H9 (cell line): ENCODE measurements around the gene ATP2A1. TPM values are rescaled to one million over a fixed set of nuclear protein-coding genes. Genes with fewer than 3 reads are reported as not detected.

ENCODE experiments used
- DNase-seq: peaks from one replicate; pipeline ENCODE4 v3.0.0-alpha.2; 2017
- H2AFZ ChIP-seq: one replicate; pipeline ENCODE4 v1.6.1; 2013; ENCODE audit warnings: mild to moderate bottlenecking, low read length, control low read depth, moderate library complexity
- H2AK5ac ChIP-seq: 2 replicates; pipeline ENCODE4 v1.6.1; 2013; ENCODE audit warnings: low read length, control low read depth, mixed read lengths; ENCODE audit not compliant: insufficient read length
- H2BK120ac ChIP-seq: one replicate; pipeline ENCODE4 v1.6.1; 2013; ENCODE audit warnings: low read depth, mild to moderate bottlenecking, low read length, control low read depth, inconsistent platforms; ENCODE audit not compliant: poor library complexity, severe bottlenecking
- H2BK12ac ChIP-seq: 2 replicates; pipeline ENCODE4 v1.6.1; 2013; ENCODE audit warnings: low read length, control low read depth, mixed read lengths, low read depth; ENCODE audit not compliant: insufficient read length
- H2BK15ac ChIP-seq: 2 replicates; pipeline ENCODE4 v1.6.1; 2013; ENCODE audit warnings: low read depth, low read length, control low read depth
- H2BK20ac ChIP-seq: one replicate; pipeline ENCODE4 v1.6.1; 2013; ENCODE audit warnings: low read depth, mild to moderate bottlenecking, low read length, control low read depth, inconsistent platforms; ENCODE audit not compliant: poor library complexity, severe bottlenecking
- H2BK5ac ChIP-seq: 2 replicates; pipeline ENCODE4 v1.6.1; 2013; ENCODE audit warnings: low read length, control low read depth, mixed read lengths; ENCODE audit not compliant: insufficient read length
- H3K14ac ChIP-seq: 2 replicates; pipeline ENCODE4 v1.6.1; 2013; ENCODE audit warnings: low read length, control low read depth; ENCODE audit not compliant: insufficient read depth
- H3K18ac ChIP-seq: 2 replicates; pipeline ENCODE4 v1.6.1; 2013; ENCODE audit warnings: low read depth, mild to moderate bottlenecking, mixed read lengths, low read length, control low read depth; ENCODE audit not compliant: insufficient read length
- H3K23ac ChIP-seq: 2 replicates; pipeline ENCODE4 v1.6.1; 2013; ENCODE audit warnings: low read length, control low read depth, mixed read lengths, low read depth; ENCODE audit not compliant: insufficient read length
- H3K23me2 ChIP-seq: 2 replicates; pipeline ENCODE4 v1.6.1; 2013; ENCODE audit warnings: low read depth, mild to moderate bottlenecking, mixed read lengths, low read length, control low read depth; ENCODE audit not compliant: insufficient read length, poor library complexity, severe bottlenecking
- H3K27ac ChIP-seq: 2 replicates; pipeline ENCODE4 v1.5.1; 2013; ENCODE audit warnings: low read length, control low read depth, mixed read lengths, low read depth; ENCODE audit not compliant: insufficient read length
- H3K27me3 ChIP-seq: 2 replicates; pipeline ENCODE4 v1.6.1; 2013; ENCODE audit warnings: low read length, control low read depth, inconsistent platforms; ENCODE audit not compliant: insufficient read depth
- H3K4ac ChIP-seq: 2 replicates; pipeline ENCODE4 v1.6.1; 2013; ENCODE audit warnings: low read depth, mild to moderate bottlenecking, control low read depth, inconsistent platforms, low read length, moderate library complexity
- H3K4me1 ChIP-seq: 2 replicates; pipeline ENCODE4 v1.6.1; 2013; ENCODE audit warnings: low read length, control low read depth, inconsistent platforms; ENCODE audit not compliant: insufficient read depth
- H3K4me2 ChIP-seq: 2 replicates; pipeline ENCODE4 v1.6.1; 2013; ENCODE audit warnings: low read length, control low read depth, mixed read lengths; ENCODE audit not compliant: insufficient read length, insufficient read depth
- H3K56ac ChIP-seq: 2 replicates; pipeline ENCODE4 v1.6.1; 2013; ENCODE audit warnings: low read depth, mild to moderate bottlenecking, mixed read lengths, low read length, control low read depth; ENCODE audit not compliant: insufficient read length
- H3K79me1 ChIP-seq: 2 replicates; pipeline ENCODE4 v1.6.1; 2013; ENCODE audit warnings: low read depth, mild to moderate bottlenecking, moderate library complexity, low read length, control low read depth, inconsistent platforms; ENCODE audit not compliant: insufficient read depth, poor library complexity, severe bottlenecking
- H3K79me2 ChIP-seq: 2 replicates; pipeline ENCODE4 v1.6.1; 2013; ENCODE audit warnings: low read length, control low read depth, inconsistent platforms; ENCODE audit not compliant: insufficient read depth
- H3K9ac ChIP-seq: 2 replicates; pipeline ENCODE4 v1.6.1; 2013; ENCODE audit warnings: low read length, control low read depth, mixed read lengths; ENCODE audit not compliant: insufficient read length; ENCODE audit errors: extremely low read depth
- H3K9me3 ChIP-seq: one replicate; pipeline ENCODE4 v1.6.1; 2013; ENCODE audit warnings: low read depth, low read length, inconsistent platforms; ENCODE audit not compliant: control insufficient read depth
- H3T11ph ChIP-seq: one replicate; pipeline ENCODE4 v1.6.1; 2013; ENCODE audit warnings: mild to moderate bottlenecking, low read length, control low read depth, inconsistent platforms
- H4K20me1 ChIP-seq: one replicate; pipeline ENCODE4 v1.6.1; 2013; ENCODE audit not compliant: control insufficient read depth, insufficient read length, insufficient read depth
- H4K5ac ChIP-seq: 2 replicates; pipeline ENCODE4 v1.6.1; 2013; ENCODE audit warnings: low read depth, mild to moderate bottlenecking, mixed read lengths, low read length, control low read depth; ENCODE audit not compliant: insufficient read length
- H4K8ac ChIP-seq: replicated peaks from 2 replicates; pipeline ENCODE4 v1.6.1; 2013; ENCODE audit warnings: low read length, control low read depth, mixed read lengths, low read depth; ENCODE audit not compliant: insufficient read length
- H4K91ac ChIP-seq: 2 replicates; pipeline ENCODE4 v1.6.1; 2013; ENCODE audit warnings: low read depth, mild to moderate bottlenecking, moderate library complexity, mixed read lengths, low read length, control low read depth; ENCODE audit not compliant: insufficient read length
- H3K27ac Mint-ChIP-seq, 3 experiments: 2 replicates in 2 of 3; 3 replicates in 1 of 3; pipeline ENCODE4 v1.8.0; 2020 to 2021; ENCODE audit warnings: mixed read lengths in 3 of 3, mild to moderate bottlenecking in 1 of 3, moderate library complexity in 1 of 3
- H3K27me3 Mint-ChIP-seq: 2 replicates; pipeline ENCODE4 v1.8.0; 2021; ENCODE audit warnings: low read depth, mild to moderate bottlenecking, moderate library complexity, mixed read lengths
- H3K36me3 Mint-ChIP-seq, 3 experiments: 2 replicates in 2 of 3; 3 replicates in 1 of 3; pipeline ENCODE4 v1.8.0; 2020 to 2021; ENCODE audit warnings: low read depth in 3 of 3, mixed read lengths in 3 of 3; ENCODE audit not compliant: insufficient read depth in 1 of 3
- H3K4me1 Mint-ChIP-seq, 2 experiments: 2 replicates each; pipeline ENCODE4 v1.8.0; 2020; ENCODE audit warnings: mixed read lengths in 2 of 2
- H3K4me3 Mint-ChIP-seq, 2 experiments: 2 replicates in 1 of 2; 3 replicates in 1 of 2; pipeline ENCODE4 v1.8.0; 2020 to 2021; ENCODE audit warnings: mild to moderate bottlenecking in 2 of 2, mixed read lengths in 2 of 2, moderate library complexity in 1 of 2
- H3K9me3 Mint-ChIP-seq, 2 experiments: 2 replicates in 1 of 2; 3 replicates in 1 of 2; pipeline ENCODE4 v1.8.0; 2020; ENCODE audit warnings: mild to moderate bottlenecking in 2 of 2, mixed read lengths in 2 of 2, moderate library complexity in 1 of 2
- CTCF ChIP-seq: fragments of 200-600 bp; sonication (generic); conservative IDR thresholded peaks from 3 replicates; pipeline ENCODE4 v1.8.0; 2021; ENCODE audit warnings: antibody characterized with exemption, mild to moderate bottlenecking
- WGBS: extraction: QIAGEN DNeasy Blood & Tissue Kit; methylation state at CpG from one replicate; pipeline ENCODE4 v1.1.7; 2013; ENCODE audit warnings: missing lambda C conversion rate, low lambda C conversion rate, mixed read lengths; ENCODE audit not compliant: insufficient read length; ENCODE audit errors: extremely low coverage; 5-methylcytosine and 5-hydroxymethylcytosine counted together
- total RNA-seq: library from RNA; stranded (reverse); gene quantifications from 2 replicates; pipeline ENCODE4 v1.2.1, GENCODE V29; 2021

The ATP2A1 gene
- total RNA-seq, 1 experiment from 2014 or later = 4.6 TPM

- no peak for DNase-seq
- peak within 1 kb of the TSS in 2 of 3 experiments; percentile 88 to 94; a peak in 5 of 7 replicates for H3K27ac Mint-ChIP-seq
- Histone ChIP-seq H3K9me3 (no peaks in the 10 kb centered on the region), H3K27ac (no peak within 1 kb of the TSS), H3K14ac (no peak within 1 kb of the TSS; the same call in 1 of the 2 replicates), H4K8ac (no peak within 1 kb of the TSS), H3K4me1 (no peaks in the 10 kb centered on the region), H2AFZ (no peak within 1 kb of the TSS), H3K56ac (no peak within 1 kb of the TSS), H4K20me1 (no peaks in the 10 kb centered on the region), H2AK5ac (no peak within 1 kb of the TSS), H3K4me2 (no peak within 1 kb of the TSS), H3K23ac (no peak within 1 kb of the TSS), H2BK20ac (no peak within 1 kb of the TSS), H3K18ac (no peak within 1 kb of the TSS), H3K23me2 (peaks cover 5% of the 10 kb centered on the region), H3K27me3 (no peaks in the 10 kb centered on the region), H3K79me2 (no peaks in the 10 kb centered on the region), H3K4ac (no peak within 1 kb of the TSS), H2BK5ac (no peak within 1 kb of the TSS), H2BK15ac (no peak within 1 kb of the TSS), H3K9ac (no peak within 1 kb of the TSS), H2BK12ac (no peak within 1 kb of the TSS), H3K79me1 (no peaks in the 10 kb centered on the region), H3T11ph (no peak within 1 kb of the TSS), H4K91ac (no peak within 1 kb of the TSS), H4K5ac (no peak within 1 kb of the TSS), H2BK120ac (no peak within 1 kb of the TSS)
- peaks cover 10% of the 10 kb centered on the region for H3K27me3 Mint-ChIP-seq
- H3K4me3 Mint-ChIP-seq = no peak within 1 kb of the TSS
- WGBS = no CpG with 5 or more reads among the region's 10 CpGs
- TF ChIP-seq CTCF = no peak
- no peaks in the 10 kb centered on the region; a peak in 1 of 7 replicates for H3K36me3 Mint-ChIP-seq
- no peaks in the 10 kb centered on the region for H3K9me3 Mint-ChIP-seq
- peaks cover 11 to 12% of the 10 kb centered on the region in 2 experiments for H3K4me1 Mint-ChIP-seq
Measured at GRCh38 chr16:28931801-28932225, 53.5 kb downstream of the ATP2A1 start, which contains the start of gene CD19. TSS of gene CD19 (plus strand) at chr16:28931971. CDS start at chr16:28932001, 30 bp downstream.
